Cerebellar nuclear complex (tissue), 1 donor: ENCODE measurements around the gene WTIP.
"Not testable (repeated sequence)": the region's sequence is repeated elsewhere in the genome, so short reads cannot be mapped to it uniquely, and the experiment has no call there.

Experiments used
- DNase-seq, 2 experiments: peaks; one replicate each; lab custom pipeline; 2025; lab: John Stamatoyannopoulos, UW

The WTIP gene

DNA sequence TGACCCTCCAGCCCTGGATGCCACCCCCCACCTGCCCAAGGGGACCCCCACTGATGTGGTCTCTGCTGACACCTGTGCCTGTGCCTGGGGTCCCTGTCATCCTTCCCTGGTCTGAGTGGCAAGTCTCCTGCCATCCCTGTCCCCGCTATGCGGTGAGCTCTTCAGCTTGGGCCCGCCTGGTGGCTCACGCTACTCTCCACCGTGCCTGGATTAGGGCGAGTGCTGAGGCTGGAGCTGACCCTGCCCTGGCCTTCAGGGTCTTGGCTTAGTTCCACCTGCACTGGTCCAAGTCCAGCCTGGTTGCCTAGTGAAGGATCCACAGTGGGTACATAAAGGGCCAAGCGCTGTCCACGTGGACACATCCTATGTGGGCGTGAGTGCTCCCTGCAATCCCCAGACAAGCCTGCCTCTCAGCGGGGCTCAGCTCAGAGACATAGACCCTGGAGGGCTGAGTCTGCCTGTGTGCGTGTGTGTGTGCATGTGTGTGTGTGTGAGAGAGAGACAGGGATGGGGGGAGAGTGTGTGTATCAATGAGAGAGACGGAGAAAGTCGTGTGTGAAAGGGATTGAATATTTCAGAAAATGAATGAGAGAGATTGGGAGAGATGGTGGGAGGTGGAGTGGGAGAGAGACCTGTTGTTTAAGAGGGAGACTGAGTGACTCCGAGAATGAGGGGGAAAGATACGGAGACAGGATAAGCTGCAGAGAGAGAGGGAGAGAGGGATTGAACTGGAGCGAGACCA lies 22.1 kb downstream of the WTIP start:
- DNase-seq: no peak

DNA sequence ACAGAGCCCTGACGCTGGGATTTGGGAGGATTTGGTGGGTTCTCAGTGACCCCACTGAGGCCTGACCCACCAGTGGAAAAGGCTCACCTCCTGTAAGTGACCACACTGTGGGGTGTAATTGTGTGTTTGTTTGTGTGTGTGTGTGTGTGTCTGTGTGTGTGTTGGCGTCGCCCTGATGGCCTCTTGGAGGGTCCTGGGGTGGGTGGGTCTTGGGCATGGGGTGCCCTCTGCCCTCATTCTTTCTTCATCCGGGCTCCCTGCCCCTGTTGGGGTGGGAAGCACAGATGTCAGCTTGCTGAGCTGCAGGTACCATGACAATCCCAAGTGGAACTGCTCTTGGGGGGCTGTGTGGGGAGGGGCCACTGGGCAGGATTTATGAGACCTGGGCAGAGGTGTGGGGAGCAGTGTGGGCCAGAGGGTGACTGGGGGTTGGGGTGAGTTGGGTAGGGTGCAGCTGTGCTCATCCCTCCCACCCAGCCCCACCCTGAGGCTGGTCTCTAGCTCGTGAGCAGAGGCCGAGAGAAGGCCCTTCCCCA lies 22.8 kb downstream of the WTIP start:
- DNase-seq: no peak

DNA sequence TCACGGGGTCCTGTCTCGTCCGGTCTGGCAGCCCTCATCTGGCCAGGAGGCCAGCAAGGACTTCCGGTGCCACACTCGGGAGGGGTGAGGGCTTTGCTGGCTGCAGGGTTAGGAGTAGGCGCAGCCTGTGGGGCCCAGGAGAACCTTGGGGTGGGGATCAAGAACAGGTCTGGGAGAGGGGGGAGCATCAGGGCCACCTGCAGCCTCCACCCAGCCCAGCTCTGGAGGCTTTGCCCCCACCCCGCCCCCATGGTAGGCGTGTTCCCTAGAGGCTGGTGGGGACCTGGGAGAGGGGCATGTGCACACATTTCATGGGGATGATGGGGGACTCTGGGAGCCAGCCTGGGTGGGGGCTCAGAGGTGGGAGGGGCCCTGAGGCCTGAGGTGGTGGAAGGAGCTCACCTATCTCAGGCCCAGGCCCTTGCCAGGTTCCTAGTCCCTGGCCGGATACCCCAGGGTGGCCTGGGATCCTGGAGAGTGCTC lies 23.3 kb downstream of the WTIP start:
- DNase-seq: no peak

DNA sequence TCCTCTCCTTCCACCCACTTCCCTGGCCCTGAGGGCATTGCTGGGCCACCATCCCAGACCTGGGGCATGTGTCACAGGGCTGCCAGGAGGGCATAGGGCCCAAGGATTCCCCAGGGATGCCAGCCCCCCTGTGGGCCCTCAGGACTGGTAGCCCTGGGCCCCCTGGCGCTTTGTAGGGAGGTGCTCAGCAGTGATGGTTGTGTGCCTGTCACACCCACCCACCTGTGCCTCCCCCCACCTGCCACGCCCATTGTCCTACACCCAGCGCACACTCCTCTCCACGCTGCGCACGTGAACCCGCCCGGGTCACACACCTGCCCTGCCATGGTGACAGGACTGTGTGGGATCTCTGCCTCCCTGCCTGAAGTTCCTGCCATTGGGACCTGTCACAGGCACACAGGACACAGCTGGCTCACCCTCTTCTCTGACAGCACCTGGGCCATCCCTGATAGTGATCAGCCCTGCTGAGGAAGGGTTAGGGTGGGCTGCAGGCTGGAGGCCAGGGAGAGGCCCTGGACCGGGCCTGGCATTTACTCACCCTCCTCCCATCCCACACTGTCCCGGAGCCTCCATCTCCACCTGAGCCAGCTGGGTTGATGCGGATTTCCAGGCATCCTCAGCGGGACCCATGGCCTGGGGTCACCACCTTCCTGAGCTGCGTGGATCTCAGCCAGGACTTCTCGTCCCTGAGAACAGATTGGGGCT lies 23.9 kb downstream of the WTIP start:
- DNase-seq: no peak

GRCh38 chr19:34506026-34506370 lies 24.4 kb downstream of the WTIP start:
- no peak for DNase-seq

- DNase-seq: no peak
Measured at GRCh38 chr19:34507414-34508067, 26.0 kb downstream of the WTIP start.

- no peak for DNase-seq
Measured at GRCh38 chr19:34508540-34508939, 27.0 kb downstream of the WTIP start.

DNA sequence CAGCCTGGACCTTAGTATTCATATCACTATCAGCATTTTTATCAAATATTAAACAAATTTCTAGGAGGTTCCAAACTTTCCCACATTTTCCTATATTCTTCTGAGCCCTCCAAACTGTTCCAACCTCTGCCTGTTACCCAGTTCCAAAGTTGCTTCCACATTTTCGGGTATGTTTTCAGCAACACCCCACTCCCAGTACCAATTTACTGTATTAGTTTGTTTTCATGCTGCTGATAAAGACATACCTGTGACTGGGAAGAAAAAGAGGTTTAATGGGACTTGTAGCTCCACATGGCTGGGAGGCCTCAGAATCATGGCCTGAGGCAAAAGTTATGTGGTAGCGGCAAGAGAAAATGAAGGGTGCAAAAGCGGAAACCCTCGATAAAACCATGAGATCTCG lies 29.3 kb downstream of the WTIP start:
- not testable (repeated sequence) for DNase-seq

DNA sequence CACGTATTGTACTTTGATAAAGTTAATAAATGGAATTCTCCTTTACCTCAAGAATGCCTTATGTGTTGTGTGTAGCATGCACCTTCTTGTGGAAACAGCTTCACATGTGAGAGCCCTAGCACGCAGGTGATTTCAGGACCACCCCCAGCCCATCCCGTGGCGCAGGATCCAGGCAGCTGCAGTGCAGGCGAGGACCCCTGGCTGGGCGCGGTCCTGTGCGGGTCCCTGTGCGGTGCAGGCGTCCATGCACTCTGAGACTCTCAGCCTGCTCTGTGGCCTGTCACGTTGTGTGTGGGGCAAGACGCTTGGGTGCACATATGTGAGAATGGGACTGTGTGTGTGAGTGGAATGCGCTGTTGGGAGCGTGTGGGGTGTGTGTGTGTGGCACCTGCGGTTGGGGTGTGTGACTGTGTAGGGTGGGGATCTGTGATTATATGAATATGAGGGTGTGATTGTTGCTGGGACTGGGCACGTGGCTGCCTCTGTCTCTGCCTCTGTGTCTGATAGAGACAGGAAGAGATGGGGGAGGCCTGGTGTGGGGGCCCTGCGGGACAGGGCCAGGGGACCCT lies 30.8 kb downstream of the WTIP start:
- no peak for DNase-seq

- no peak for DNase-seq
Measured at GRCh38 chr19:34513767-34514166, 32.2 kb downstream of the WTIP start.

DNA sequence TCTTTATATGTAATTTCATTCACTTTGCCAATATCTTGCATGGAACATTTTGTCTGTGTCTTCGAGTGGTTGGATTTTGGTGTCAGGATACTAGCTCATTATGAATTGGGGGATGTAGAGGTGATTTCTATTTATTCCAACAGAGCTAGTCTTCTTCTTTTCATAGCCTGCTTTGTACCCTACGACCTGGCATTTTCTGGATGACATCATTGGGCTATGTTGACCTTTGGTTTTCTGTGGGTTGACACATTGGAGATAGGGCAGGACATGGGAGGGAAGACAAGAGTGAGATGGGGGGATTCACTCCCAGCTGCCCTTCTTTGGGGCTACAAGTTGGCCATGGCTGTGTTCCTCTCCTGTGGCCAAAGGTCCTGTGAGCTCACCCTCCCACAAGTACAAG lies 38.0 kb downstream of the WTIP start:
- no peak for DNase-seq

GRCh38 chr19:34523408-34523807 lies 41.9 kb downstream of the WTIP start:
- no peak for DNase-seq

DNA sequence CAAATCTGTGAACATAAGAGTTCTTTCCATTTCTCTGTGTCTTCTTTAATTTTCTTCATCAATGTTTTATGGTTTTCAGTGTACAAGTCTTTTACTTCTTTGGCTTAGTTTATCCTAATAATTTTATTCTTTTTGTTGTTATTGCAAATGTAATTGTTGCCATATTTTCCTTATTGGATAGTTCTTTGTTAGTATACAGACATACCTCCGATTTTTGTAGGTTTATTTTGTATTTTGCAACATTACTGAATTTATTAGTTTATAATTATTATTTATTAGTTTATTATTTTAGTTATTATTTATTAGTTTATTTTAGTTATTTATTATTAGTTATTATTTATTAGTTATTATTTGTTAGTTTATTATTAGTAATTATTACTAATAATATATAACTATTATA lies 43.4 kb downstream of the WTIP start:
- DNase-seq: no peak

- DNase-seq: no peak
Measured at GRCh38 chr19:34534206-34534605, 52.6 kb downstream of the WTIP start.

- DNase-seq: no peak
Measured at GRCh38 chr19:34539396-34539795, 57.8 kb downstream of the WTIP start.

DNA sequence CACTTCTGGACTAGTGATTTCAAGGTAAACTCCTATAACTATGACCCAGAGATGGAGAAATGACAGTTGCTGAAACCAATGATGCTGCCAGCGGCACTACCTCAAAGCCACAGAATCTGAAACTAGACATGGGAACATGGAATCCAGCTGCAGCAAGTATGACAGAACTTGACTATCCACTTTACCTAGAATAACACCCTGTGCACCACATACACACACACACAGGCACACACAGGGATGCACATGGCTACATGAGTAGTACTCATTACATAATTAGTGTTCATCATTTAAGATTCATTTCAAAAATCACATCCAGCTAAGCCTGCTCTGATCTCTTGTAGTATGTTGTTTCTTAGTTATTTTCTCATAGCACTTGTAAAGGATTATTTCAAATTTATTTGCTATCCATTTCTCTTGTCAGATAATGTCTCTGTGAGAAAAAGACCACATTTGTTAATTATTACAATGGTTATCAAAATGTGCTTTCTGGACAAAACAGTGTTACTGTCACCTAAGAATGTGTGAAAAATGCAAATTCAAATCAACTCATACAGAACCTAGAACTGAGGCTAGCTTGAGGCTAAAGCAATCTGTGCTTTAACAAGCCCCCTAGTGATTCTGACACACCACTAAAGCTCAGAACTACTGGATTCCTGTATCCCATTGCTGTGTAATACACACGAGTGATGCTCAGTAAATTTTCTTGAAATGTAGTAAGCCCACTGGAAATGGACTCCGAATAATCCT lies 59.4 kb downstream of the WTIP start:
- DNase-seq: no peak

- no peak for DNase-seq
Measured at GRCh38 chr19:34549833-34550232, 68.3 kb downstream of the WTIP start.

DNA sequence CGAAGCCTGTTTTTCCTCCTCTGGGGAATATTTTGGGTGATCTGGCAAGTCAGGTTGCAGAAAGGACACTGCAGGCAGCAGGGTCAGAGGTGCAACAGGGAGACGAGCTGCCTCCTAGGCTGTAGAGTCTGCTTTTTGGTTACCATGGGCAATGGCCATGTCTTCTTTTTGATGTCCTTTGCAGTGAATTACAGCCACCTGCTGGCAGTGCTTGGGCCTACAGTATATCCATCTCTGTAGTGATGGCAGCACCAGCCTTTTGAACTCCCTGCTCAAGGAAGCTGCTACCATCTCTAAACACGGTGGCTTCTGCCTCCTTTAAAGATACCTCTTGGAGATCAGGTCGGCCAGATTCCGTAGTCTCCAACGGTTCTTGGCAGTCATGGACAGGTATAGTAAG lies 73.9 kb downstream of the WTIP start:
- DNase-seq: no peak

GRCh38 chr19:34556488-34556887 lies 74.9 kb downstream of the WTIP start:
- no peak for DNase-seq

DNA sequence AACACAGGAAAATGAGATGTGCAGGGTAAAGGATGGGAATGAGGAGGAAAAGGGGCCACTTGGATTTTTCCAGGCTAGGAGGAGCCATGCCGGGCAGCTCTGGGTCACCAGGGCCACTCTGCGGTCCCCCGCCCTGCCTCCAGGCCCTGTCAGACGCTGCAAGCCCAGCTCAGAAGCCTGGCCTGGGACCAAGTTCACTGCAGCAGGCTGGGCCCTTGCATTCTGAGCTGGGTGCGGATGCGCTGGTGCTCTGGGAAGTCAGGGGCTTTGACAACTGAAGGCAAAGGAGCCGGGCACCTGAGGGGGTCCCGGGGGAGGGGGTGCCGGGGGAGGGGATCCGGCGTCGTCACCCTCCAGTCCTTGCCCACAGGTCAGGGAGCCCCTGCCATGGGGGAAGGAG lies 77.5 kb downstream of the WTIP start:
- DNase-seq: no peak

- DNase-seq: no peak
Measured at GRCh38 chr19:34560229-34560628, 78.7 kb downstream of the WTIP start.
